DOHH2 (cell line): Measurements from ENCODE around the gene USP40.

Experiments
- H3F3A ChIP-seq: fragments of 200-600 bp; sonication (generic), shearing (Covaris generic); 2 replicates; pipeline ENCODE4 v1.6.0; 2016; ENCODE audit warnings: antibody characterized with exemption, mild to moderate bottlenecking; ENCODE audit not compliant: control insufficient read depth, insufficient read depth
- H3K27ac ChIP-seq: fragments of 200-600 bp; sonication (generic); 2 replicates; pipeline ENCODE4 v1.5.1; 2014; ENCODE audit warnings: low read depth, mild to moderate bottlenecking, low read length, moderate library complexity
- H3K27me3 ChIP-seq: fragments of 200-600 bp; sonication (generic); 2 replicates; pipeline ENCODE4 v1.6.1; 2014; ENCODE audit warnings: mild to moderate bottlenecking, low read length, mixed read lengths; ENCODE audit not compliant: control insufficient read depth
- H3K36me3 ChIP-seq: fragments of 200-600 bp; sonication (generic); 2 replicates; pipeline ENCODE4 v1.6.1; 2014; ENCODE audit warnings: mild to moderate bottlenecking, low read length, moderate library complexity, mixed read lengths; ENCODE audit not compliant: control insufficient read depth
- H3K4me1 ChIP-seq: fragments of 200-600 bp; sonication (generic); 2 replicates; pipeline ENCODE4 v1.6.1; 2014; ENCODE audit warnings: mild to moderate bottlenecking, low read length, mixed read lengths; ENCODE audit not compliant: control insufficient read depth
- H3K4me2 ChIP-seq: fragments of 200-600 bp; sonication (generic); 2 replicates; pipeline ENCODE4 v1.6.0; 2014; ENCODE audit warnings: mild to moderate bottlenecking, low read length, moderate library complexity
- H3K4me3 ChIP-seq: fragments of 200-600 bp; sonication (generic); 2 replicates; pipeline ENCODE4 v1.5.1; 2014; ENCODE audit warnings: mild to moderate bottlenecking, low read length, mixed read lengths
- H3K79me2 ChIP-seq: fragments of 200-600 bp; sonication (generic); 2 replicates; pipeline ENCODE4 v1.6.1; 2014; ENCODE audit warnings: mild to moderate bottlenecking, low read length, mixed read lengths; ENCODE audit not compliant: control insufficient read depth
- H3K9me2 ChIP-seq: fragments of 200-600 bp; sonication (generic); replicated peaks from 2 replicates; pipeline ENCODE4 v1.6.1; 2014; ENCODE audit warnings: mild to moderate bottlenecking, low read length, mixed read lengths; ENCODE audit not compliant: control insufficient read depth
- H3K9me3 ChIP-seq: fragments of 200-600 bp; sonication (generic); 2 replicates; pipeline ENCODE4 v1.6.1; 2014; ENCODE audit warnings: antibody characterized with exemption, low read length, mixed read lengths; ENCODE audit not compliant: control insufficient read depth, insufficient read depth
- H4K20me1 ChIP-seq: fragments of 200-600 bp; sonication (generic); 2 replicates; pipeline ENCODE4 v1.6.0; 2014; ENCODE audit warnings: low read depth, mild to moderate bottlenecking, antibody characterized with exemption, low read length, moderate library complexity; ENCODE audit not compliant: control insufficient read depth, insufficient read depth
- CTCF ChIP-seq: fragments of 200-600 bp; sonication (generic); IDR thresholded peaks from one replicate; pipeline ENCODE4 v1.5.1; 2014; ENCODE audit warnings: antibody characterized with exemption, mild to moderate bottlenecking, low read depth, low read length; ENCODE audit not compliant: poor library complexity, severe bottlenecking
- EZH2phosphoT487 ChIP-seq: fragments of 200-600 bp; sonication (generic); IDR thresholded peaks from 2 replicates; pipeline ENCODE4 v1.6.1; 2017; ENCODE audit warnings: borderline replicate concordance, mild to moderate bottlenecking, antibody characterized with exemption, low read length, moderate library complexity, mixed read lengths

The USP40 gene

GRCh38 chr2:233476651-233477547 lies 89.7 kb downstream of the USP40 start:
- Histone ChIP-seq H3K27me3 (no peaks in the 10 kb centered on the region), H3K27ac (no peak overlapping the region)

GRCh38 chr2:233476063-233476410 lies 90.5 kb downstream of the USP40 start:
- no peak overlapping the region for H3K27ac ChIP-seq
- no peaks in the 10 kb centered on the region for H4K20me1 ChIP-seq
- H3K4me2 ChIP-seq: no peak overlapping the region
- H3K4me1 ChIP-seq: no peaks in the 10 kb centered on the region
- H3K4me3 ChIP-seq: no peak overlapping the region
- no peaks in the 10 kb centered on the region for H3F3A ChIP-seq
- no peaks in the 10 kb centered on the region for H3K9me3 ChIP-seq
- no peak for TF ChIP-seq CTCF
- no peak for TF ChIP-seq EZH2phosphoT487
- H3K36me3 ChIP-seq: no peaks in the 10 kb centered on the region; the same call in 1 of the 2 replicates
- H3K79me2 ChIP-seq: no peaks in the 10 kb centered on the region
- no peaks in the 10 kb centered on the region for H3K27me3 ChIP-seq
- no peaks in the 10 kb centered on the region for H3K9me2 ChIP-seq

More at GRCh38 chr2:233476651-233477547, 89.7 kb downstream of the USP40 start:
- Histone ChIP-seq H3K4me3 (no peak overlapping the region), H3K79me2 (no peaks in the 10 kb centered on the region), H3K9me2 (no peaks in the 10 kb centered on the region), H3K4me2 (no peak overlapping the region), H4K20me1 (no peaks in the 10 kb centered on the region), H3K9me3 (no peaks in the 10 kb centered on the region), H3K4me1 (no peaks in the 10 kb centered on the region), H3K36me3 (no peaks in the 10 kb centered on the region), H3F3A (no peaks in the 10 kb centered on the region)
- no peak for TF ChIP-seq CTCF
- no peak for TF ChIP-seq EZH2phosphoT487

GRCh38 chr2:233474308-233475160 lies 92.0 kb downstream of the USP40 start:
- TF ChIP-seq EZH2phosphoT487 (no peak), CTCF (no peak)
- no peak overlapping the region for H3K4me2 ChIP-seq
- H3F3A ChIP-seq: no peaks in the 10 kb centered on the region
- H3K27ac ChIP-seq: no peak overlapping the region
- no peaks in the 10 kb centered on the region for H3K4me1 ChIP-seq
- H3K9me2 ChIP-seq: no peaks in the 10 kb centered on the region
- no peaks in the 10 kb centered on the region for H4K20me1 ChIP-seq
- no peaks in the 10 kb centered on the region for H3K27me3 ChIP-seq
- peaks cover 5% of the 10 kb centered on the region for H3K36me3 ChIP-seq
- H3K9me3 ChIP-seq: no peaks in the 10 kb centered on the region
- H3K79me2 ChIP-seq: no peaks in the 10 kb centered on the region
- no peak overlapping the region for H3K4me3 ChIP-seq
